ACHN (cell line): ENCODE results near the gene S100A8.

Source experiments
- DNase-seq: peaks from one replicate; pipeline ENCODE4 v3.0.0-alpha.2; 2015
- in situ Hi-C: cut with HindIII; loops from 2 replicates; pipeline ENCODE4 v1.10.0; 2017; ENCODE audit warnings: low sequenced_read_pairs, low pct_ligation_motif_present, low pct_unique_long_range_greater_than_20kb

The S100A8 gene

DNA sequence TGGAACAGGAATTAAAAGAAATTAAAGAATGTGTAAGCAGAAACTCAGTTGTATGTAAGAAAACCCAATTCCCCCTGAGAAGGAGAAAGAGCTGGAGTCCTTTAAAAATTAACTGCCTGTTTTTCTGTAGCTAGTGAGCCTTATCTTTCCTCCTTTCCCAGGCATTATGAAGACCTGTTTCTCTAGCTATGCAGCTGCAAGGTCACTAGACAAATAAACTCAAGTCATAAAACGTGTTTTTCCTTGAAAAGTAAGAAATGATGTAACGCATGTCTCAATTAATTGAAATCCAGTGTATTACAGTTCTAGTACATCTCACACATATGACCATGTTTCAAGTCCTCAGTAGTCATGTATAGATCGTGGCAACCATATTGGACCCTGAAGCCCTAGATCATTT is 20.7 kb downstream of the S100A8 start:
- in situ Hi-C loops, result no loop called here

GRCh38 chr1:153368495-153368894 is 22.4 kb downstream of the S100A8 start:
- DNase-seq, result no peak
- in situ Hi-C loops, result no loop called here

More for the DNA sequence above, 20.7 kb downstream of the S100A8 start:
- DNase-seq, result no peak

DNA sequence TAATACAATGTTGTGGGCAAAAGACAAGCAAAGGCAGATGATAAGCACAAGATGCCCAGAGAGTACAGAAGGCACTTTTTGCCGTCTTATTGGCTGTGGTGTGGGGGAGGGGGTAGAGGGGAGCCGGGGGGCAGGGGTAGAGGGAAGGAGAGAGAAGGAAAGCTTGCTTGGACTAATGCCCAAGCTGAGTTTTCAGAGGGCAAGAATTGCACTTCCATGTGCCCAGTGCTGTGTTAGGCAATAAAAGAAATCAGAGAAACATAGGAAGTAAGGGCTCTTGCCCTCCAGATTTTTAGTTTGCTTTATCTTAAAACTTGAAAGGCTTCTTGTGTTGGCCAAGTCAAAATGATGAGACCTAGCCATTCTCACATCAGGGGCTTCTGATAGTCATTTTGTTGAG is 23.8 kb downstream of the S100A8 start:
- in situ Hi-C loops, result no loop called here

DNA sequence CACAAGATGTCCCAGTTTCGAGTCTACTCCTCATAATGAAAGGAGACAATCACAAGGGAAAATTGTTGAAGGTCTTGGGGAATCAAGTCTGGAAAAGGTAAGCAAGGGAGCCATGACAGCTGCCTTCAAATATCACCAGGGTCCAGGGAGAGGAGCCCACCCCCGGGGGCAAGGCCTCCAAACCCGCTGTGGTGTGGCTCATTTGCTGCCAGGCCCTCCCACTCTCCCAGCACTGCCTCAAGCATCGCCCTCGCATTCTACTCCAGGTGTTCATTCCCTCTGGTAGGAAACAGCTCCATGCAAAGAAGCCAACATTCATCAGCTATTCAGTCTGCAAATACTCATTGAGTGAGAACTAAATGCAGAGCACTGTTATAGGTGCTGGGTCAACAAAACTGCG is 24.6 kb downstream of the S100A8 start:
- in situ Hi-C loops, result no loop called here
- DNase-seq, result no peak

More for the DNA sequence above, 23.8 kb downstream of the S100A8 start:
- DNase-seq, result no peak

DNA sequence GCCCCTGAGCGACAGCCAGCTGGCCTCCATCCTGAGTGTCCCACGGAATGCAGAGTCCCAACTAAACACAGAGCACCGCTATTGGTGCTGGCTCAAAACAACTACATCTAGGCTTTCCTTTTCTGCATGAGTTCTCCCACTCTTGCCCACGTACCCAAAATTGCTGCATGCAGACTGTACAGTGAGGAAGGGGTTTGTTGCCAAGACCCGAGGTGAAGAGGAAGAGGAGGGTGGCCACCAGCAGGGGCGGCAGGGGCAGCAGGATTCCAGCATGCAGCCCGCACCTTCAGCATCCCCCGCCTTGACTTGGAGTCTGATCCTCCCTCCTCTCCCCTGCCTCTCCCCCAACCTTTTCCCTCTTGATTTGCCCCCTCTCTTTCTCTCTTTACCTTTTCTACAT is 25.2 kb downstream of the S100A8 start:
- no peak for DNase-seq
- in situ Hi-C loops, result no loop called here

- in situ Hi-C loops, result no loop called here
- DNase-seq, result no peak
Observed at GRCh38 chr1:153364766-153365666, 25.9 kb downstream of the S100A8 start.

DNA sequence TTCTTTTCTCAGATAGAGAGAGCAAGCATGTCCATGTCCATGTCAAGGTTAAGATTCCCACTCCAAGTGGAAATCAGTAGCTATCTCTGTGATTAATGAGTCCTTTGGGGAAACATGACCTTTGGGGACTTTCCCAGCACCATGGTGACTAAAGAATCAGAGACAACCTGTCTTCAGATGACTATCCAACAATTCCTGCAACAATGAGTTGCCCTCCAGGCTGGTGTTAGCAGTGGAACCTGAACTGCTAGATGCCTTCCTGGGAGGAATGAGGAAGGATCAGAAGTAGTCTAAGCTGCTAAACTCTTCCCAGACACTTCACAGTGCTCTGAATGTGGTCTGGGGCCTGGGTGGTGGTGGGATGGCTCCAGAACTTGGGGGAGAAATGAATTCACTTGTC is 26.7 kb downstream of the S100A8 start:
- in situ Hi-C loops, result no loop called here
- no peak for DNase-seq

- in situ Hi-C loops, result no loop called here
- no peak for DNase-seq
Observed at GRCh38 chr1:153363641-153364040, 27.2 kb downstream of the S100A8 start.

DNA sequence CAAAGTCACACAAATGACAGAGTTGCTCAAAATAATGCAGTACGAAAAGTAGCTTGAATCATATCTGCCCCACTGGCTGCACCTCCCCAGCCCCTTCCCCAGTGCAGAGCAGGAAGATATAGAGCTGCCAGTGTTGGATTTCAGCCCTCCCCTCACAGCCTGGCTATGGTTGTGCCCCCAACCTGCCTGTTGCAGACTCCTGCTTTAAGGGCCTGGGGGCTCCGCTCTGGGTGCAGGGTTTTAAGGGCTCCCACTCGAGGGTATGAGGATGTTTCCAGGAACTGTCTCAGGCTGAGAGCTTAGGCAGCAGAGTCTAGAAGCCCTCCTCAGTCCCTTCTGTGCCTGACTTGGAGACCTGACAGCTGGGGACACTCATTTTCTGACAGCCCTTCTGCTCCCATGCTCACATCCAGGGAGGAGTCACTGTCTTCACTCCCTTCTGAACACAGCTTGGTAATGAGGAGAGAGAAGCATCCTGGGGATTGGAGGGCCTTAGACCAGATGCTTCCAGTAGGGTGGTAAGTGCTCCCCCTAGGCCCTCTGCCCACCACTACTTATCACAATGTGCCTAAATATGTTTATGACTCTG is 28.6 kb downstream of the S100A8 start:
- in situ Hi-C loops, result no loop called here

DNA sequence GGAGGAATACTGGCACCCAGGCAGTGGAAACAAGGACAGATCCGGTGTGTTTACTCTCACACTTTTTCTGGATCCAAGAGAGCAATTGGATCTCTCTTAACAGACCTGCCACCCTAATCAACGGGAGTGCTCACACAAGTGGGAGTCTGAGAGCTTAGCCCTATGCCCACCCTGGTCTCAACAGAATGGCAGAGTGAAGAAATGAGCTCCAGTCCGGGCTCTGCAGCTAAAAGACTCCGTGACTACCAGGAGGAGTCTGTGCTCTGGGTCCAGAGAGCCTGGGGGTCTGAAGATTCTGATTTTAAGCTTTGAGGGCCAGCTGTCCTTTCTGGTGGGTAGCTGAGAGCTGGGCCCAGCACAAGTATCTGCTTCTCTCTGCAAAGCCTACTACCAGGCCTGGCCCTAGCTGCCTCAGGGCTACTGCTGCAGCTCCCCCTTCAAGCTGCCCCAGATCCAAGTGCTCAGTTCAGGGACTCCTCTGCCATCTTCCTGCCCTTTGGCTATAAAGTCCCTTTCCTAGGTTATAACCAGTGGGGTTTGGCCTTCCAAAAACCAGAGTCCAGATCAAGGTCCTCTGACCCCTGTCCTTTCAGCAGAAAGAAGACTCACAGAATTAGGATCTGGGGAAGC is 29.3 kb downstream of the S100A8 start:
- DNase-seq, result no peak
- in situ Hi-C loops, result no loop called here

More for the DNA sequence above, 28.6 kb downstream of the S100A8 start:
- DNase-seq, result no peak

DNA sequence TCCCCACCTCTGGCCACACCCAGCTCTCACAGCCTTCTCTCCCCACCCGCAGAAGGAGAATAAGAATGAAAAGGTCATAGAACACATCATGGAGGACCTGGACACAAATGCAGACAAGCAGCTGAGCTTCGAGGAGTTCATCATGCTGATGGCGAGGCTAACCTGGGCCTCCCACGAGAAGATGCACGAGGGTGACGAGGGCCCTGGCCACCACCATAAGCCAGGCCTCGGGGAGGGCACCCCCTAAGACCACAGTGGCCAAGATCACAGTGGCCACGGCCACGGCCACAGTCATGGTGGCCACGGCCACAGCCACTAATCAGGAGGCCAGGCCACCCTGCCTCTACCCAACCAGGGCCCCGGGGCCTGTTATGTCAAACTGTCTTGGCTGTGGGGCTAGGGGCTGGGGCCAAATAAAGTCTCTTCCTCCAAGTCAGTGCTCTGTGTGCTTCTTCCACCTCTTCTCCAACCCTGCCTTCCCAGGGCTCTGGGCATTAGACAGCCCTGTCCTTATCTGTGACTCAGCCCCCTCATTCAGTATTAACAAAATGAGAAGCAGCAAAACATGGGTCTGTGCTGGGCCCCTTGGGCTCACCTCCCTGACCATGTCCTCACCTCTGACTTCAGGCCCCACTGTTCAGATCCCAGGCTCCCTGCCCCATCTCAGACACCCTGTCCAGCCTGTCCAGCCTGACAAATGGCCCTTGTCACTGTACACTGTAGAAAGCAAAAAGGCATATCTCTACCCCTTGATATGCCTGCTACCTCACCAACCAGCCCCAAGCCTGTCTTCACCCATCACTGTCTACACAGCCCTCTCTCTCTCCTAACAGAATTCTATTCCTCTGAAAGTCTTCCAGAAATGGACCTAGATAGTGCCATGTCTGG is 30.0 kb downstream of the S100A8 start:
- in situ Hi-C loops, result no loop called here
- DNase-seq, result no peak

DNA sequence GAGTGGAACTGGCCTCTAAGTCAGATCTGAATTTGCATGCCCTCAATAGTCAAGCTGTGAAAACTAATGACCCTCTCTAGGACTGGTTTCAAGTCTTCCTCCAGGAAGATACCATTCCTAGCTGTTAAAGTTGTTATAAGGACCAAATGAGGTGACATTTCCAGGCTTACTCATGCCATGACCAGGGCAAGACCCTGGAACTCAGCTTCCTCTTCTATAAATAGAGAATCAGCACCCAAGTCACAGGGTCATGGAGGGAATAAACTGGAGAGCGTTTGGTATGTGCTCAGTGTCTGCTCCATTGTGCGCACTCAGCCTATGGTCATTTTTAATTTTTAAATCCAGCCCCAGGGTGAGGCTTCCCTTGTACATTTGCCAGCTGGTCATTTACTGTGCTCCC is 30.7 kb downstream of the S100A8 start:
- in situ Hi-C loops, result no loop called here
- no peak for DNase-seq

GRCh38 chr1:153359241-153359640 is 31.6 kb downstream of the S100A8 start:
- in situ Hi-C loops, result loop anchor here (10.0 kb wide), 2 partner anchors 46 to 136 kb away; no protein-coding TSS in a partner anchor
- DNase-seq, result no peak

DNA sequence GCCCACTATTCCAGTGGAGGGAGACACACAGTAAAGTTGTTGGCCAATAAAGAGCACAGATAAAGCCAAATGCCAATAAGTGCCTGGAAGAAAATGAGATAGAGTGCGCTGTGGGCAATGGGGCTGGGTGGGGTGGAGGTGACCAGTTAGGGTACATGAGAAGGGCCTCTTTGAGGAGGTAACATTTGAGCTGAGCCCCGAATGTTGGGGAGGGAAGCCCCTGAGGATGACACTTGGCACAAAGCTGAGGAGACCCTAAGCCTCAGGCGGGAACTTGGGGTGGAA is 32.2 kb downstream of the S100A8 start:
- in situ Hi-C loops, result loop anchor here (10.0 kb wide), 2 partner anchors 46 to 136 kb away; no protein-coding TSS in a partner anchor
- DNase-seq, result no peak

- in situ Hi-C loops, result loop anchor here (10.0 kb wide), 2 partner anchors 47 to 137 kb away; no protein-coding TSS in a partner anchor
- no peak for DNase-seq
Observed at GRCh38 chr1:153357853-153358690, 32.8 kb downstream of the S100A8 start, which contains the start of gene S100A9. Gene S100A9, plus strand, starts transcription at chr1:153357854. Its CDS starts 430 bp downstream, at chr1:153358284.

GRCh38 chr1:153357076-153357852 is 33.6 kb downstream of the S100A8 start:
- in situ Hi-C loops, result loop anchor here (10.0 kb wide), 2 partner anchors 48 to 138 kb away; no protein-coding TSS in a partner anchor
- no peak for DNase-seq
